ENCODE results near the gene CDC42BPB.

CDC42BPB gene

DNA sequence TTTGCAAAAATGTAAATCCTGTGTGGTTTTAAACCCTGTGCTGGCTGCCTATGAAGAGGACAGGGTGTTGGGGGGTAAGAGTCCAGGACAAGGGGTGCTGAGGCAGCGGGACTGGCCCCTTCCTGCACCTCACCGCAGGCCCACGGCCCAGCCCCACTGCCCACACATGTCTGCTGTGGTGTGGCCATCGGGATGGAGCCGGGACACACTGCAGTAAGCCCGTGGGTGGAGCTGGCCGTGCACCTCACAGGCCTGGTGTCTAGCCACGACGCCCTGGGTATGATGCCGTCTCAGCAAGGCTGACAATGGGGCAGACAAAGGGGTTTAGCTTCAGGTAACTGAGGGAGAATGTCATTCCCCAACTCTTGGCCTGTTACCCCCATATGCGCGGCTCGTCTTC lies 115.3 kb downstream of the CDC42BPB start:
- DNase-seq, result no peak

GRCh38 chr14:102941419-102942011 lies 115.8 kb downstream of the CDC42BPB start:
- DNase-seq, result no peak

DNA sequence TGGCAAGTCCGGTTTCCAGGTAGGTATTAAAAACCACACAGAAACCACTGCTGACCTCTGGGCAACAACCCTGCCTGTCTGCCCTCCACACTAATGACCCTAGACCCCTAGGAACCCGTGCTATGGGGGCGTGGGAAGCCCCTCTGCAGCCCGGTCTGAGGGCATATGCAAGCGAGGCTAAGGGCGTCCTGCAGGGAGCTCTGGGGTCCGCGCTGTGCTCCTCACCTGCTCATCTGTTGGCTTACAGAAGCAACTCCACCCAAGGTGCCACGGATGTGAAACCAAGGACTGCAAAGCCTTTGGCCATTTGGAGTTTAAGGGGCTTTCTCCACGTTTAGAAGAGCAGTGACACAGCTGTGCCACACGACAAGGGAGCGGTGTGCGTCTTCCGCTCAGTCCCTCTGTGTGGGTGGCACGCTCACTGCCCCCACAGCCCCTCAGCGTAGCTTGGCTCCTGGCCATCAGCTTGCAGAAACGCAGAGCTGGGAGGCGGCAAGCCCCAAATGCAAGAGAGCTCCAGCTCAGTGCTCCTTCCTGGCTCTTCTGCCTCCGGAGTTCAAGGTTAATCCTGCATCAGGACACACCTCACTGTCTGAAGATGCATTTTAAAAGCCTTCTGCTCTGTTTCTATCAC lies 116.5 kb downstream of the CDC42BPB start:
- no peak for DNase-seq

DNA sequence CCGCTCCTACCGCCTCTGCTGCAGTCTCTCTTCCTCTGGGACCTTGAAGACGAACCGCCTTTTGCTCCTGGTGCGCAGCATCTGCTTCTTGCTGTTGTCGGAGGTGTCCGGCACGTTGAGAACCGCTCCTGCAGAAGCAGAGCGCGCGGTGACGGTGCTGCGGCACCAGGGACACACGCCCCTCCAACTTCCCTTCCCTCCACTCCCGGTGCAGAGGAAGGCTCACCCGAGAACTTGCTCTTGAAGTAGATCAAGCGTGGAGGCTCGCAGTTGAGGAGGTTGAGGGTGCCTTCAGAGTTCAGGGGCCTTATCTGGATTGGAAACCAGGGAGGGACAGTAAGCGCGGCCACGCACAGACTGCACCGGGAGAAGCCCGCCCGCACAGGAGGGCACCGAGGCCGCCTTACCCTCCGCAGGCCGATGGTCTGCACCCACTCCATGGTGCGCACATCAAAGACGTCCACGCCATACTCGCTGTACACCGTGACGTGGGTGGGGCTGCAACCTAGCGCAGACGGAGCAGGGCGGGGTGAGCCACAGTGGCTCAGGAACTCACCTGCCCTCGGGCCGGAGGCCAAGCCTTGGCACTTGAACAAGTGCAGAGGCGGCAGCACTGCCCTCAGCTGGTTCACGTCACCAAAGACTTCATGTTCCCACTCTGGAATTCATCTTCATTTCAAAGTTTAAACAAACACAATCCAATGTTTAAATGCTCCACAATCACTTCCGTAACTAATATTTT lies 117.4 kb downstream of the CDC42BPB start:
- no peak for DNase-seq

GRCh38 chr14:102939329-102939728 lies 118.0 kb downstream of the CDC42BPB start:
- no peak for DNase-seq

DNA sequence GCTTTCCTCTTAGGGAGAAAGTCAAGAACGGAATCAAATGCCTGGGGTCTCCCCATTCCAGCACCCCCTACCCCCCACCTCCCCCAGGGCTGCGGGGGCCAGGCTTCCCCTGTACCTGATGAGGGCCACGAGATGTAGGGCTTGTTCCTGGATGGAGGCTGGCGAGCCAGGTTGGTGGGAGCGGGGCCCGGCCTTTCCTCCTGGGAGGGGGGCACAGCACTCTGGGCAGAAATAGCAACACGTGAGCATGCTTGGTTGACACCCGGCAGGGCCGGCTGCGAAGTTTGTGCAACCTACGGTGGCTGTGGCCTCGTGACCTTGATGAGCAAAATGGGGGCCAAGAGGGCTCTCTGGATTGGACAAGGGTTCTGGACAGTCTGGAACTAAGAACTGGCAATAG lies 119.2 kb downstream of the CDC42BPB start:
- no peak for DNase-seq

- no peak for DNase-seq
Measured at GRCh38 chr14:102937331-102938175, 119.8 kb downstream of the CDC42BPB start.

- no peak for DNase-seq
Measured at GRCh38 chr14:102935756-102936155, 121.6 kb downstream of the CDC42BPB start.

- no peak for DNase-seq
Measured at GRCh38 chr14:102933618-102934231, 123.6 kb downstream of the CDC42BPB start.

GRCh38 chr14:102932484-102933248 lies 124.7 kb downstream of the CDC42BPB start:
- no peak for DNase-seq

GRCh38 chr14:102931580-102932285 lies 125.6 kb downstream of the CDC42BPB start:
- no peak for DNase-seq

DNA sequence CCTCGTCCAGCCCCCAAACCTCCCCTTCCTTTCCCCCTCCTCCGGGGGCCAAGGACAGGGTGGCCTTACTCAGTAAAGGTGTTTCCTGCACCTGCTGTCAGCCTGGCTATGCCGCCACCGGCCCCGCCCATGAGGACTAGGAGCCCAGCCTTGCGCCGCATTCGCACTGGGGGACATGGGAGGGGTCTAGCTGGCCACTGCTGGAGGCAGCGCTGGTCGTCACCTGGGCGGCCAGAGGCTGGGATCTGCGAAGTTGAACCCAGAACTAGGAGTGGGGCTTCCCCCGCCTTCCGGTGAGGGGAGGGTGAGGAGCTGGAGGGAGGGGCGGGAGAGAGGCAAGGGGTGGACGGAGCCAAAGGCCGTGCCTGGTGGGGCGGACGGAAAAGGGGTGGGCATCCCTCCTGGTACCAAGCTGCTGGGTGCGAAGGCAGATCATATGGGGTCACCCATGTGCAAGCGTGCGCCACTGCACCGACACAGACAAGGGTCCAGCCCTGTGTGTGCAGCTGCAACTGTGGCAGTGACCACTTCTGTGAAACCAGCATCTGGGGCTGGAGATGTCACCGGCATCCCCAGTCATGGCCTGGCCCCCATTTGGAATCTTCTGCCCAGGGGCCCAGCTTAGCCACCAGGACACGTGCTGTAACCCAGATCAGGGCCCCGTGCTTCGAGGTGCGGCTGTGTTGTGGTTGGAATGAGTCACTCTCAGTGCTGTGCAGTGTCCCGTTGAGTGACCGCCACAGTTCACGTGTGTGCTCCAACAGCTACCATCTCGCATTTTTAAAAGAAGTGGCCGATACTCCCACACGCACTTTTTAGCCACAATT lies 126.4 kb downstream of the CDC42BPB start:
- no peak for DNase-seq

GRCh38 chr14:102930138-102930752 lies 127.1 kb downstream of the CDC42BPB start:
- DNase-seq, result no peak

DNA sequence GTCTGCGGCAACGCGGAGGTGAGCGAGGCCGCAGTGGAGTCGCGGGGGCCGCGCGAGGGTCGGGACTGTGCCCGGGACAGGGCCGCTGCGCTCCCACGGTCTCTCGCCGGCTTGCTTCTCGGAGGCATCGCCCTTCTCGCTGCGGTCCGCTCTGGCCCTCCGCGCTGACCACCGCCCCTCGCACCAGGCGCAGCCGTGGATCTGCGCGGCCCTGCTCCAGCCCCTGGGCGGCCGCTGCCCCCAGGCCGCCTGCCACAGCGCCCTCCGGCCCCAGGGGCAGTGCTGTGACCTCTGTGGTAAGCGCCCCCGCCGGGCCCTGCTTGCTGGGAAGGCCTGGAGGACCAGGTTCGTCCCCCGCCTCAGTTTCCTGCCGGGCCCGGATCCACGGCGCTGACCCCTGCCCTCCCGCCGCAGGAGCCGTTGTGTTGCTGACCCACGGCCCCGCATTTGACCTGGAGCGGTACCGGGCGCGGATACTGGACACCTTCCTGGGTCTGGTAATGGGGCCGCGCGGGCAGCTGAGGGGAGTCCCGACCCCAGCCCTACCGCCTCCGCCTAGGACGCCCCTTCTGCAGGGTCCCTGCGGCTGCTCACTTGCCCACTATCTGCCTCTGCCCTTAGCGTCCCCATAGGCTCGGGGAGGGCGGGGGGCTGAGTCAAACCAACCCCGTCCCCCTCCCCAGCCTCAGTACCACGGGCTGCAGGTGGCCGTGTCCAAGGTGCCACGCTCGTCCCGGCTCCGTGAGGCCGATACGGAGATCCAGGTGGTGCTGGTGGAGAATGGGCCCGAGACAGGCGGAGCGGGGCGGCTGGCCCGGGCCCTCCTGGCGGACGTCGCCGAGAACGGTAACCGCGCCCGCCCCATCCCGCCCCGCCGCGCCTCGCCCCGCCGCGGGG lies 127.9 kb downstream of the CDC42BPB start:
- no peak for DNase-seq

GRCh38 chr14:102928412-102929240 lies 128.7 kb downstream of the CDC42BPB start:
- DNase-seq, result peak; percentile 52

- no peak for DNase-seq
Measured at GRCh38 chr14:102927878-102928411, 129.4 kb downstream of the CDC42BPB start.

DNA sequence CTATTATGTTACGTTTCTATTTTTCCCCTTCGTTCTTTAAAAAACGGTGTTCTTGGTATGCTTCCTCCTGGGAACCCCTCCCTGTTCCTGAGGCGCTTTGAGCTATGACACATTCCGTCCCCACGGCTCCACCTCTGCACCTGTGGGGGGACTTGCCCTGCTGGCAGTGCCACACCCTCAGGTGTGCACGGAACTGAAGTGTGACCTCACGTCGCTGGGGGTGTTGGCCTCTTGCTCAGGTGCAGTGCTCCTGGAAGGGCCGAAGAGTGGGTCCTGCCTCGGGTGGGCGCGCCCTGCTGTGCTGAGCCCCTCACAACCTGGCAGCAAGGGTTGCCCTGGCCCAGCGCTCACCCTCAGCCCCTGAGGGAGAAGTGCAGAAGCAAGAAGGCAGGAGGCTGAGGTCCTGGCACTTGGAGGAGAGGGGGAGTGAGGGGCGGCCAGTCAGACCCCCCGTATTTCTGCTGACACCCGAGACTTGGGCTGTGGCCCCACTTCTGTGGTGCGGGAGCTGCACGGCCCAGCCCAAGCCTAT lies 129.9 kb downstream of the CDC42BPB start:
- DNase-seq, result no peak

All from fibroblast of skin of abdomen (primary cell).